ENCODE data around the gene MIER1.
"Not testable (repeated sequence)": the region's sequence is repeated elsewhere in the genome, so short reads cannot be mapped to it uniquely, and the experiment has no call there.

GRCh38 chr1:66915203-66915602, 9.6 kb upstream of the MIER1 start:
- TF ChIP-seq EZH2 (IDR thresholded peaks at IDR 0.05); FOXP2 (optimal IDR thresholded peaks at IDR 0.05; ENCODE audit: control extremely low read depth, extremely low read length, insufficient read depth): not testable (repeated sequence)
